Loucy (cell line): ENCODE results near the gene CYP2E1.

ENCODE experiments used
- EZH2phosphoT487 ChIP-seq: fragments of 200-600 bp; IDR thresholded peaks from 2 replicates; pipeline ENCODE4 v1.6.1; 2018; ENCODE audit warnings: antibody characterized with exemption, mild to moderate bottlenecking, moderate library complexity, borderline replicate concordance
- TF ChIP-seq, protein P1 (sequence below): fragments of 200-600 bp; sonication (generic); conservative IDR thresholded peaks from 2 replicates; pipeline ENCODE4 v1.5.1; 2014; ENCODE audit warnings: mild to moderate bottlenecking, antibody characterized with exemption, low read length

DNA sequence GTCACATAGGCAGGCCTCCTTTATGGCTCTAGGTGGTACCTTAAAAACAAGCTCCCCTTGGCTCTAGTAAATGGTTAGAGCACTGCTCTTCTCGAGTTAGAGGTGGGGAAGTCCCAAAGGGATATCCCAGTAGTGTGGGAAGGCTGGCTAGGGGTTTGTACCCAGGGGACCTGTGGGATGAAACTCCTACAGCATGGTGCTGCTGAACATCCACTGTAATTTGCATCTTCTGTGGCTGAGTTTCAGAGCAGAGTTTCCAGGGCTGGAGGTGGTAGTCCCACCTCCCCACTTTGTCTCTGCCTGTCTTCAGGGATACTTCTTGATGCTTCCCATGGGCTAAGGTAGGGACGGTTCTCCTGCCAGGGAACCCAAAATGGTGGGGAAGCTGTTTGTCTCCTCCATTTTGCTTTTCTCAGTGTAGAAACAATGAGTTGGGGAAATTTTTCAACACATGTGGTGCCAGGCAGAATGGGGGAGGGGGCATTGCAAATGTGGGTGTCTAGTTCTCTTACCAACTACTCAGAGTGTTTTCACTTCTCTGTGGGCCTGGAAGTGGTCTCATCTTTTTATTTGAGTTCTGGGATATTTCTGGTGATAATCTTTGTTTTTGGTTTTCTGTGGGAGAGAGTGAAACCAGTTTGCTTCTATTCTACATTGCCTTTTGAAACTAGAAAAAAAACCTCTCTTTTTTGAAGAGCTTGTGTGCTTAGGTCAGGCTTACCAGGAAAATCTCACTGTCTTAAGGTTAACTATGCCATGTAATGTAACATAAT is 37.2 kb upstream of the CYP2E1 start:
- TF ChIP-seq, protein P1, sequence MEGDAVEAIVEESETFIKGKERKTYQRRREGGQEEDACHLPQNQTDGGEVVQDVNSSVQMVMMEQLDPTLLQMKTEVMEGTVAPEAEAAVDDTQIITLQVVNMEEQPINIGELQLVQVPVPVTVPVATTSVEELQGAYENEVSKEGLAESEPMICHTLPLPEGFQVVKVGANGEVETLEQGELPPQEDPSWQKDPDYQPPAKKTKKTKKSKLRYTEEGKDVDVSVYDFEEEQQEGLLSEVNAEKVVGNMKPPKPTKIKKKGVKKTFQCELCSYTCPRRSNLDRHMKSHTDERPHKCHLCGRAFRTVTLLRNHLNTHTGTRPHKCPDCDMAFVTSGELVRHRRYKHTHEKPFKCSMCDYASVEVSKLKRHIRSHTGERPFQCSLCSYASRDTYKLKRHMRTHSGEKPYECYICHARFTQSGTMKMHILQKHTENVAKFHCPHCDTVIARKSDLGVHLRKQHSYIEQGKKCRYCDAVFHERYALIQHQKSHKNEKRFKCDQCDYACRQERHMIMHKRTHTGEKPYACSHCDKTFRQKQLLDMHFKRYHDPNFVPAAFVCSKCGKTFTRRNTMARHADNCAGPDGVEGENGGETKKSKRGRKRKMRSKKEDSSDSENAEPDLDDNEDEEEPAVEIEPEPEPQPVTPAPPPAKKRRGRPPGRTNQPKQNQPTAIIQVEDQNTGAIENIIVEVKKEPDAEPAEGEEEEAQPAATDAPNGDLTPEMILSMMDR, result no peak
- TF ChIP-seq EZH2phosphoT487, result no peak
